GM18867 (cell line): ENCODE results near the gene TSPO2.
"Not testable (repeated sequence)": the region's sequence is repeated elsewhere in the genome, so short reads cannot be mapped to it uniquely, and the experiment has no call there.

ENCODE experiments used
- ATAC-seq: cut with Tn5 transposase; IDR thresholded peaks from one replicate; pipeline ENCODE4 v1.9.1; 2021; ENCODE audit warnings: mild to moderate bottlenecking, moderate library complexity; ENCODE audit not compliant: unreplicated experiment

Gene TSPO2

GRCh38 chr6:41042226-41043055, at the start of gene TSPO2:
TSS of gene TSPO2 (plus strand) at chr6:41042467. CDS start at chr6:41042986, 519 bp downstream.
- no peak for ATAC-seq

GRCh38 chr6:40992746-40993145, 49.5 kb upstream of the TSPO2 start:
- ATAC-seq: no peak

GRCh38 chr6:40996591-40997233, 45.6 kb upstream of the TSPO2 start:
- ATAC-seq: no peak

GRCh38 chr6:40997234-40997957, 44.9 kb upstream of the TSPO2 start:
- no peak for ATAC-seq

- ATAC-seq: no peak
Measured at GRCh38 chr6:40998661-40999060, 43.6 kb upstream of the TSPO2 start.

GRCh38 chr6:40999569-40999968, 42.7 kb upstream of the TSPO2 start:
- no peak for ATAC-seq

- ATAC-seq: no peak
Measured at GRCh38 chr6:41000248-41000647, 42.0 kb upstream of the TSPO2 start.

- ATAC-seq: no peak
Measured at GRCh38 chr6:41002168-41002567, 40.1 kb upstream of the TSPO2 start.

- ATAC-seq: not testable (repeated sequence)
Measured at GRCh38 chr6:41006217-41006616, 36.0 kb upstream of the TSPO2 start.

- not testable (repeated sequence) for ATAC-seq
Measured at GRCh38 chr6:41006980-41007379, 35.3 kb upstream of the TSPO2 start.

GRCh38 chr6:41008011-41008410, 34.3 kb upstream of the TSPO2 start:
- no peak for ATAC-seq

GRCh38 chr6:41009669-41010068, 32.6 kb upstream of the TSPO2 start:
- ATAC-seq: no peak

GRCh38 chr6:41011673-41012072, 30.6 kb upstream of the TSPO2 start:
- no peak for ATAC-seq

- ATAC-seq: no peak
Measured at GRCh38 chr6:41013466-41014153, 28.7 kb upstream of the TSPO2 start.

- no peak for ATAC-seq
Measured at GRCh38 chr6:41014780-41015179, 27.5 kb upstream of the TSPO2 start.

- not testable (repeated sequence) for ATAC-seq
Measured at GRCh38 chr6:41015860-41016259, 26.4 kb upstream of the TSPO2 start.

GRCh38 chr6:41017663-41018062, 24.6 kb upstream of the TSPO2 start:
- no peak for ATAC-seq

GRCh38 chr6:41021832-41022231, 20.4 kb upstream of the TSPO2 start:
- no peak for ATAC-seq

GRCh38 chr6:41022294-41022693, 20.0 kb upstream of the TSPO2 start:
- ATAC-seq: no peak

- ATAC-seq: no peak
Measured at GRCh38 chr6:41023114-41023513, 19.2 kb upstream of the TSPO2 start.

- ATAC-seq: no peak
Measured at GRCh38 chr6:41025966-41026530, 16.2 kb upstream of the TSPO2 start.
